Spleen (tissue), 11 donors: ENCODE data around the gene NMRK2. TPM values are rescaled to one million over a fixed set of nuclear protein-coding genes. Genes with fewer than 3 reads are reported as not detected.

Experiments
- DNase-seq: peaks from one replicate; pipeline ENCODE4 v3.0.0-alpha.2; 2020
- H3K27ac ChIP-seq, 8 donors: fragments of 200-600 bp; sonication (generic) in 7 of 8; 1 replicate in 4 of 8; 2 replicates in 4 of 8; pipeline versions ENCODE4 v1.5.0 to v1.8.0; 2016 to 2021; ENCODE audit warnings: inconsistent platforms in 4 of 8, mild to moderate bottlenecking in 4 of 8, moderate library complexity in 1 of 8
- H3K27me3 ChIP-seq, 7 donors: fragments of 200-600 bp; sonication (generic) in 6 of 7; replicated peaks in 1 of 7; 1 replicate in 4 of 7; 2 replicates in 3 of 7; pipeline versions ENCODE4 v1.5.0 to v1.8.0; 2016 to 2021; ENCODE audit warnings: inconsistent platforms in 3 of 7, mild to moderate bottlenecking in 1 of 7
- H3K36me3 ChIP-seq, 6 donors: fragments of 200-600 bp; sonication (generic) in 5 of 6; 1 replicate in 4 of 6; 2 replicates in 2 of 6; pipeline versions ENCODE4 v1.5.0 to v1.8.0; 2016 to 2021; ENCODE audit warnings: inconsistent platforms in 2 of 6
- H3K4me1 ChIP-seq, 6 donors: fragments of 200-600 bp; sonication (generic) in 5 of 6; 1 replicate in 3 of 6; 2 replicates in 3 of 6; pipeline versions ENCODE4 v1.5.0 to v1.8.0; 2016 to 2021; ENCODE audit warnings: inconsistent platforms in 3 of 6
- H3K4me3 ChIP-seq, 8 donors: fragments of 200-600 bp; sonication (generic) in 7 of 8; 1 replicate in 4 of 8; 2 replicates in 4 of 8; pipeline versions ENCODE4 v1.5.0 to v1.8.0; 2016 to 2021; ENCODE audit warnings: inconsistent platforms in 4 of 8, mild to moderate bottlenecking in 4 of 8, moderate library complexity in 2 of 8
- H3K9me3 ChIP-seq, 8 donors: fragments of 200-600 bp; sonication (generic) in 7 of 8; 1 replicate in 4 of 8; 2 replicates in 4 of 8; pipeline versions ENCODE4 v1.5.0 to v1.8.0; 2016 to 2021; ENCODE audit warnings: inconsistent platforms in 4 of 8
- POLR2A ChIP-seq, 3 donors: fragments of 450-650 bp; IDR thresholded peaks; one replicate each; pipeline ENCODE4 v1.5.1; 2017; ENCODE audit warnings: antibody characterized with exemption in 3 of 3, mild to moderate bottlenecking in 1 of 3
- POLR2AphosphoS5 ChIP-seq, 3 donors: sonication (generic); formaldehyde crosslinking; IDR thresholded peaks; one replicate each; pipeline ENCODE4 v1.5.1; 2017; ENCODE audit warnings: antibody characterized with exemption in 3 of 3
- WGBS, 5 donors: extraction: QIAGEN DNeasy Blood & Tissue Kit in 3 of 5; methylation state at CpG; one replicate each; pipeline versions ENCODE4 v1.1.5 to v1.1.7; 2013 to 2018; 5-methylcytosine and 5-hydroxymethylcytosine counted together
- intact Hi-C: fragments of 100-400 bp; cut with DNase I; formaldehyde crosslinking; loops from one replicate; pipeline ENCODE4 v1.15.0; 2023; ENCODE audit warnings: low total_unique reads
- polyA plus RNA-seq, 3 donors: library from polyadenylated mRNA; stranded (reverse); fragments of 200-250 nt; gene quantifications; one replicate each; pipeline ENCODE4 v1.2.1, GENCODE V29; 2013
- total RNA-seq, 7 donors: library from RNA; depleted of rRNA in 3 of 7; stranded (reverse); fragments of >200 nt in 3 of 7; fragmentation: NEBNext Ultra II Directional in 4 of 7; extraction: Animal tissue kit (Norgen Biotek cat#: 25700) in 4 of 7; gene quantifications; one replicate each; pipeline versions ENCODE4 v1.1.0 to v1.2.1, GENCODE V29; 2016 to 2021
- TF ChIP-seq, protein P1 (sequence below), 11 experiments: fragments of 200-600 bp in 7 of 11; fragments of 450-650 bp in 4 of 11; sonication (generic) in 4 of 11; IDR thresholded peaks in 8 of 11; conservative IDR thresholded peaks in 3 of 11; 1 replicate in 7 of 11; 2 replicates in 4 of 11; pipeline versions ENCODE4 v1.4.0 to v1.8.0; 2016 to 2021; ENCODE audit warnings: antibody characterized with exemption in 11 of 11, inconsistent platforms in 4 of 11, mild to moderate bottlenecking in 1 of 11
- donor health status: healthy with polysubstance abuse.
- donor health status: DM: no; HTN: no; CAD: no; lungs with moderate emphysema.
- donor health status: DM: no; HTN: no; CAD: no.
- donor health status: Bipolar disorder and iron deficiency.
- donor health status: healthy.
- donor health status: DM: no; HTN: no; CAD: no.
- donor health status: DM: yes; HTN: yes; CAD: no.

The NMRK2 gene
- total and polyA plus RNA-seq, 10 donors = 0.29 to 1.5 (median 0.52) TPM; not detected in 7

DNA sequence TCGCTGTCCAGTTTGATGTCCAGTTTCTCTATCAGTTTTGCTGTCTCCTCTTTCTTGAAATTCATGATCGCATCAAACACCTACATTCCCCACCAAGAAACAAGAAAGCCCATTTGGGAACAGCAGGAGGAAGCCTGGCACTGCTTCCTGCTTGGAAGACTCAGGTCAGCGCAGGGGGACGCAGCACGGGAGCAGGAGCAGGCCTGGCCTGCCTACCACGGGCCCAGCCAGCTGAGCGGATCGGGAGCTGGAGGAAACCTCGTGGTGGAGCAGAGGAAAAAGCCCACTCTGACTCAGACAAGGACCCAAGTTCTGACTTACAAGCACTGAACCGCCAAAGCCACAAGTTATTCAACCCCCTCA, 48.5 kb downstream of the NMRK2 start:
- Histone ChIP-seq H3K4me1 (peaks cover 21 to 88% (median 59%) of the 10 kb centered on the region in 6 donors), H3K36me3 (peaks cover 22 to 82% (median 80%) of the 10 kb centered on the region in 6 donors), H3K4me3 (no peak overlapping the region), H3K27ac (peak overlapping the region in 1 of 8 donors; percentile 24), H3K27me3 (no peaks in the 10 kb centered on the region), H3K9me3 (no peaks in the 10 kb centered on the region)
- WGBS, 5 donors = 83 to 90% (median 89%) methylated on average over 9 to 10 of the region's 10 CpGs
- TF ChIP-seq POLR2AphosphoS5 (IDR thresholded peaks at IDR 0.05) = peak in 1 of 3 donors; percentile 7
- TF ChIP-seq, protein P1, sequence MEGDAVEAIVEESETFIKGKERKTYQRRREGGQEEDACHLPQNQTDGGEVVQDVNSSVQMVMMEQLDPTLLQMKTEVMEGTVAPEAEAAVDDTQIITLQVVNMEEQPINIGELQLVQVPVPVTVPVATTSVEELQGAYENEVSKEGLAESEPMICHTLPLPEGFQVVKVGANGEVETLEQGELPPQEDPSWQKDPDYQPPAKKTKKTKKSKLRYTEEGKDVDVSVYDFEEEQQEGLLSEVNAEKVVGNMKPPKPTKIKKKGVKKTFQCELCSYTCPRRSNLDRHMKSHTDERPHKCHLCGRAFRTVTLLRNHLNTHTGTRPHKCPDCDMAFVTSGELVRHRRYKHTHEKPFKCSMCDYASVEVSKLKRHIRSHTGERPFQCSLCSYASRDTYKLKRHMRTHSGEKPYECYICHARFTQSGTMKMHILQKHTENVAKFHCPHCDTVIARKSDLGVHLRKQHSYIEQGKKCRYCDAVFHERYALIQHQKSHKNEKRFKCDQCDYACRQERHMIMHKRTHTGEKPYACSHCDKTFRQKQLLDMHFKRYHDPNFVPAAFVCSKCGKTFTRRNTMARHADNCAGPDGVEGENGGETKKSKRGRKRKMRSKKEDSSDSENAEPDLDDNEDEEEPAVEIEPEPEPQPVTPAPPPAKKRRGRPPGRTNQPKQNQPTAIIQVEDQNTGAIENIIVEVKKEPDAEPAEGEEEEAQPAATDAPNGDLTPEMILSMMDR (IDR thresholded peaks at IDR 0.05 in 8 of 11, conservative IDR thresholded peaks at IDR 0.05 in 3 of 11) = no peak
- DNase-seq = no peak
- intact Hi-C loops = no loop called here

DNA sequence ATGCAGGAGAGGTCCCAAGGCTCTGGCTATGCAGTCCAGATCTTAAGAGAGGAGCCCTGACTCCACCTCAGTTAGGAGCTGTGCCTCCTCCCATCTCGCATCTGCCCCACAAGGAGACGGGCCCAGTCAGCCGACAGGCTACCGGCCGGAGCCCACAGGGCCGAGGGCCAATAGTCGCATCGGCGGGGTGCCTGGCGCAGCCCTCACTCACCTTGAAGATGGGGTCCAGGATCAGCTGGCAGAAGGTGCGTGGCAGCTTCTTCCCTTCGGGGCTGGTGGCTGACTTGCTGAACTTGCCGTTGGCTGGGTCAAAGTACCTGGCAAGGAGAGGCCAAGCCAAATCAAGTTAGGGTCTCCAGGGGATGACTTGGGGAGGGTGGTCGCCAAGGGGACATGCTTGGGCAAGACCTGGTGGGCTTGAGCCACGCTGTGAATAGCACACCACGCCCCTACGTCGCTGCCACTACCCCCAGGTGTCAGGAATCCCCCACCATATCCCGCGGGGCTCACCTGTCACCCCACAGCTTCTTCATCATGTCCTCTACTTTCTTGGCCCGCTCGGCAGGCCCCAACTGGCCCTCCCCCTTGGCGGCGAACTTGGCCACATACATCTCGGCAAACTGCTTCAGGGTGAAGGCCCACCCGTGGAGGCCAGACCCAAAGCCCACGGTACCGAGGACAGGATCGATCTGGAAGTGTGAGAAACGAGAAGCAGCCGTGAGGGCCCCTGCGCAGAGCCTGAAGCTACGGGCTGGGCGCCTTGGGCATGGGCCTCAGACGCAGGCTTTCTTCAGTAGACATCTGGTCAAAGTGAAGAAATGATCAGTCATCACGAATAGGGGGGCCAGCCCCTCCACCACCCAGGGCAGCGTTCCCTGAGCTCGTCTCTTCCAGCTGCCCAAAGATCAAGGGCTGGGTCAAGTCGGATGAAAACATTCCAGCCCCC, 49.1 kb downstream of the NMRK2 start:
- no peak overlapping the region for H3K4me3 ChIP-seq
- intact Hi-C loops = no loop called here
- WGBS, 5 donors = 84 to 93% (median 90%) methylated on average over 30 to 39 of the region's 39 CpGs
- no peaks in the 10 kb centered on the region for H3K9me3 ChIP-seq
- H3K27ac ChIP-seq = peak overlapping the region in 1 of 8 donors; percentile 0
- H3K27me3 ChIP-seq = no peaks in the 10 kb centered on the region
- peaks cover 19 to 75% (median 73%) of the 10 kb centered on the region in 6 donors for H3K36me3 ChIP-seq
- H3K4me1 ChIP-seq = peaks cover 28 to 88% (median 62%) of the 10 kb centered on the region in 6 donors
- DNase-seq = peak; percentile 71
- TF ChIP-seq, protein P1 (IDR thresholded peaks at IDR 0.05 in 8 of 11, conservative IDR thresholded peaks at IDR 0.05 in 3 of 11) = no peak
- peak in 2 of 3 donors; percentile 38 to 60 for TF ChIP-seq POLR2AphosphoS5 (IDR thresholded peaks at IDR 0.05)
- TF ChIP-seq POLR2A (IDR thresholded peaks at IDR 0.05) = no peak

DNA sequence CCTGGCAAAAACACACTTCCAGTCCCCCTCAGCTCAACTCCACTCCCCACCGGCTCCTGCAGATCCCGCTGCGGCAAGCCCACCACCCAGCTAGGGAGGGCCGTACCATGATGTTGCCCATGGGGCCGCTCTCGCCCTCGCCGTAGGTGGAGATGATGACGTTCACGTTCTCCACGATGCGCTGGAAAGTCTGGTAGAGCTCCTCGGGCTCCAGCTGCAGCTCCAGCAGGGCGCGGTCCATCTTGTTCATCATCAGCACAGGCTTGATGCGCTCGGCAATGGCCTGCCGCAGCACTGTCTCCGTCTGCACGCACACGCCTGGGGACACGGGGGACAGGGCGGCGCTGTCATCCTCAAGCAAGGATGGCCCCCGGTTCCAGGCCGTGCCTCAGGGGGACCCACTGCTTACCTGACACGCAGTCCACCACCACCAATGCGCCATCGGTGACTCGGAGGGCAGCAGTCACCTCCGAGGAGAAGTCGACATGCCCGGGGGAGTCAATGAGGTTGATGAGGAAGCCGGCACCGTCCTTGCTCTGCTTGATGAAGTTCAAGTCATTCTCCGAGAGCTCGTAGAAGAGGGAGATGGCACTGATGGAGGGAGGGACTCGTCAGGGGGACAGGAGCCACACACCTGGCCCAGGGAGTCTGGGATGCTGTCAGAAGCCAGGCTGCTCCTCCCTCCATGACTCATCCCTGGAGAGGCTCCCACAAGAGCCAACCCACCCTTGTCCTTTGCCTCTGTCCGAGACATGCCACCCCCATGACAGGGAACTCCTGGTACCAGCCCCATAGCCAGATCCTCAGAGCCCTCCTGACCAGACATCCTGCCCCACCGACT, 50.1 kb downstream of the NMRK2 start:
- intact Hi-C loops = no loop called here
- TF ChIP-seq POLR2AphosphoS5 (IDR thresholded peaks at IDR 0.05) (peak in 2 of 3 donors; percentile 39 to 73), POLR2A (IDR thresholded peaks at IDR 0.05) (no peak)
- TF ChIP-seq, protein P1 (IDR thresholded peaks at IDR 0.05 in 8 of 11, conservative IDR thresholded peaks at IDR 0.05 in 3 of 11) = no peak
- Histone ChIP-seq H3K4me1 (peaks cover 37 to 89% (median 69%) of the 10 kb centered on the region in 6 donors), H3K27me3 (no peaks in the 10 kb centered on the region), H3K9me3 (no peaks in the 10 kb centered on the region), H3K4me3 (peak overlapping the region in 3 of 8 donors; percentile 70 to 90 (median 80)), H3K36me3 (peaks cover 12 to 66% (median 64%) of the 10 kb centered on the region in 6 donors), H3K27ac (peak overlapping the region in 4 of 8 donors; percentile 94 to 98 (median 96))
- 83 to 91% (median 85%) methylated on average over 34 to 40 of the region's 40 CpGs for WGBS, 5 donors
- DNase-seq = peak; percentile 79
